ENCODE measurements around the gene MAGI2.

The MAGI2 gene

GRCh38 chr7:79453558-79454360, at the start of gene MAGI2:
MAGI2 (minus strand) TSS chr7:79453667; CDS start chr7:79453320, 347 bp downstream.
- no peak for DNase-seq (ENCODE audit: low read depth in 2 of 2)

- no peak for DNase-seq (ENCODE audit: low read depth in 2 of 2)
These were observed 48.7 kb upstream of the MAGI2 start for GRCh38 chr7:79502151-79502550.

- no peak for DNase-seq (ENCODE audit: low read depth in 2 of 2)
These were observed 47.3 kb upstream of the MAGI2 start for GRCh38 chr7:79500759-79501158.

- DNase-seq (ENCODE audit: low read depth in 2 of 2), result no peak
These were observed 44.3 kb upstream of the MAGI2 start for GRCh38 chr7:79497728-79498127.

GRCh38 chr7:79495544-79496272, 42.2 kb upstream of the MAGI2 start:
- no peak for DNase-seq (ENCODE audit: low read depth in 2 of 2)

- no peak for DNase-seq (ENCODE audit: low read depth in 2 of 2)
These were observed 40.6 kb upstream of the MAGI2 start for GRCh38 chr7:79494046-79494445.

- no peak for DNase-seq (ENCODE audit: low read depth in 2 of 2)
These were observed 35.9 kb upstream of the MAGI2 start for GRCh38 chr7:79489371-79489770.

GRCh38 chr7:79478386-79478785, 24.9 kb upstream of the MAGI2 start:
- no peak for DNase-seq (ENCODE audit: low read depth in 2 of 2)

GRCh38 chr7:79475455-79475854, 22.0 kb upstream of the MAGI2 start:
- no peak for DNase-seq (ENCODE audit: low read depth in 2 of 2)

GRCh38 chr7:79471699-79472098, 18.2 kb upstream of the MAGI2 start:
- DNase-seq (ENCODE audit: low read depth in 2 of 2), result no peak

GRCh38 chr7:79471283-79471682, 17.8 kb upstream of the MAGI2 start:
- DNase-seq (ENCODE audit: low read depth in 2 of 2), result no peak

GRCh38 chr7:79465551-79465950, 12.1 kb upstream of the MAGI2 start:
- DNase-seq (ENCODE audit: low read depth in 2 of 2), result no peak

GRCh38 chr7:79464051-79464450, 10.6 kb upstream of the MAGI2 start:
- DNase-seq (ENCODE audit: low read depth in 2 of 2), result no peak

- DNase-seq (ENCODE audit: low read depth in 2 of 2), result no peak
These were observed 8.9 kb upstream of the MAGI2 start for GRCh38 chr7:79462390-79462789.

- DNase-seq (ENCODE audit: low read depth in 2 of 2), result no peak
These were observed 8.2 kb upstream of the MAGI2 start for GRCh38 chr7:79461660-79462059.

GRCh38 chr7:79459381-79459780, 5.9 kb upstream of the MAGI2 start:
- no peak for DNase-seq (ENCODE audit: low read depth in 2 of 2)

- DNase-seq (ENCODE audit: low read depth in 2 of 2), result no peak
These were observed 5.3 kb upstream of the MAGI2 start for GRCh38 chr7:79458796-79459195.

GRCh38 chr7:79455173-79455790, 1.8 kb upstream of the MAGI2 start:
- DNase-seq (ENCODE audit: low read depth in 2 of 2), result no peak

- DNase-seq (ENCODE audit: low read depth in 2 of 2), result no peak
These were observed 994 bp upstream of the MAGI2 start for GRCh38 chr7:79454361-79454960.

- no peak for DNase-seq (ENCODE audit: low read depth in 2 of 2)
These were observed 255 bp downstream of the MAGI2 start for GRCh38 chr7:79453266-79453557.

- DNase-seq (ENCODE audit: low read depth in 2 of 2), result no peak
These were observed 787 bp downstream of the MAGI2 start for GRCh38 chr7:79452495-79453265.

- no peak for DNase-seq (ENCODE audit: low read depth in 2 of 2)
These were observed 1.4 kb downstream of the MAGI2 start for GRCh38 chr7:79452032-79452494.

All from stimulated activated CD8-positive, alpha-beta memory T cell treated with anti-CD3 and anti-CD28 coated beads, Interleukin-7, amount 100 ng/mL, for 4 hours (primary cell).